Astrocyte (in vitro differentiated cells and primary cell): ENCODE data around the gene MASP1. TPM values are rescaled to one million over a fixed set of nuclear protein-coding genes. Genes with fewer than 3 reads are reported as not detected.

ENCODE experiments used
- DNase-seq: peaks from one replicate; pipeline ENCODE4 v3.0.0-alpha.2; 2010; ENCODE audit warnings: low read depth
- FAIRE-seq: peaks from 2 replicates; lab custom pipeline; 2011; peaks lifted over from hg19 to GRCh38; lab: Jason Lieb, UNC
- H2AFZ ChIP-seq: 2 replicates; pipeline ENCODE4 v1.6.0; 2012; ENCODE audit warnings: low read depth, low read length, inconsistent platforms
- H3K27ac ChIP-seq: 2 replicates; pipeline ENCODE4 v1.5.1; 2011; ENCODE audit warnings: low read depth, low read length, inconsistent platforms
- H3K27me3 ChIP-seq: 2 replicates; pipeline ENCODE4 v1.6.0; 2011; ENCODE audit warnings: low read length, inconsistent platforms; ENCODE audit not compliant: insufficient read depth
- H3K36me3 ChIP-seq: 2 replicates; pipeline ENCODE4 v1.5.1; 2011; ENCODE audit warnings: low read length, inconsistent platforms; ENCODE audit not compliant: insufficient read depth
- H3K4me1 ChIP-seq: 2 replicates; pipeline ENCODE4 v1.5.1; 2011; ENCODE audit warnings: low read length, inconsistent platforms; ENCODE audit not compliant: insufficient read depth
- H3K4me2 ChIP-seq: 2 replicates; pipeline ENCODE4 v1.6.0; 2012; ENCODE audit warnings: low read length, inconsistent platforms
- H3K4me3 ChIP-seq: 2 replicates; pipeline ENCODE4 v1.5.1; 2011; ENCODE audit warnings: low read depth, mild to moderate bottlenecking, low read length, inconsistent platforms; ENCODE audit not compliant: insufficient read depth
- H3K79me2 ChIP-seq: 2 replicates; pipeline ENCODE4 v1.6.0; 2012; ENCODE audit warnings: mild to moderate bottlenecking, low read length, inconsistent platforms; ENCODE audit not compliant: insufficient read depth
- H3K9ac ChIP-seq: 2 replicates; pipeline ENCODE4 v1.6.0; 2012; ENCODE audit warnings: mild to moderate bottlenecking, low read length, inconsistent platforms
- H3K9me3 ChIP-seq: 2 replicates; pipeline ENCODE4 v1.5.1; 2012; ENCODE audit warnings: low read depth, mild to moderate bottlenecking, low read length, inconsistent platforms; ENCODE audit not compliant: insufficient read depth
- H4K20me1 ChIP-seq: 2 replicates; pipeline ENCODE4 v1.6.0; 2012; ENCODE audit warnings: low read length, inconsistent platforms; ENCODE audit not compliant: insufficient read depth
- H3K27ac Mint-ChIP-seq: one replicate; pipeline ENCODE4 v1.8.0; 2021; ENCODE audit warnings: mild to moderate bottlenecking, mixed read lengths; ENCODE audit not compliant: unreplicated experiment
- H3K27me3 Mint-ChIP-seq: one replicate; pipeline ENCODE4 v1.8.0; 2021; ENCODE audit warnings: low read depth, mixed read lengths; ENCODE audit not compliant: unreplicated experiment
- H3K36me3 Mint-ChIP-seq: one replicate; pipeline ENCODE4 v1.8.0; 2021; ENCODE audit warnings: low read depth, mixed read lengths; ENCODE audit not compliant: unreplicated experiment
- H3K4me1 Mint-ChIP-seq: one replicate; pipeline ENCODE4 v1.8.0; 2021; ENCODE audit warnings: low read depth, mixed read lengths; ENCODE audit not compliant: unreplicated experiment
- H3K4me3 Mint-ChIP-seq: one replicate; pipeline ENCODE4 v1.8.0; 2021; ENCODE audit warnings: mild to moderate bottlenecking, moderate library complexity, mixed read lengths; ENCODE audit not compliant: unreplicated experiment
- H3K9me3 Mint-ChIP-seq: one replicate; pipeline ENCODE4 v1.8.0; 2021; ENCODE audit warnings: mild to moderate bottlenecking, mixed read lengths; ENCODE audit not compliant: unreplicated experiment
- CTCF ChIP-seq: IDR thresholded peaks from 2 replicates; pipeline ENCODE4 v1.5.1; 2011; ENCODE audit warnings: low read depth, mild to moderate bottlenecking, inconsistent platforms, low read length, moderate library complexity; ENCODE audit not compliant: insufficient read depth
- EZH2 ChIP-seq: IDR thresholded peaks from 2 replicates; pipeline ENCODE4 v1.6.1; 2012; ENCODE audit warnings: mild to moderate bottlenecking, low read length, inconsistent platforms; ENCODE audit not compliant: insufficient read depth
- total RNA-seq: library from RNA; stranded (reverse); gene quantifications from 2 replicates; pipeline ENCODE4 v1.2.1, GENCODE V29; 2021

MASP1 gene
- total RNA-seq, 1 donor from 2014 or later, result 0.79 TPM

- Mint-ChIP-seq H3K4me1 (peaks cover 9% of the 10 kb centered on the region), H3K27me3 (peaks cover 15% of the 10 kb centered on the region), H3K27ac (no peak overlapping the region), H3K4me3 (no peak overlapping the region), H3K36me3 (no peaks in the 10 kb centered on the region), H3K9me3 (no peaks in the 10 kb centered on the region)
- H3K9me3 ChIP-seq, result no peaks in the 10 kb centered on the region
- TF ChIP-seq CTCF, result no peak
- H3K27me3 ChIP-seq, result no peaks in the 10 kb centered on the region
- H3K4me3 ChIP-seq, result no peak overlapping the region
- H4K20me1 ChIP-seq, result no peaks in the 10 kb centered on the region
- no peaks in the 10 kb centered on the region for H3K79me2 ChIP-seq
- H3K4me1 ChIP-seq, result peaks cover 4% of the 10 kb centered on the region
- H3K4me2 ChIP-seq, result no peak overlapping the region
- no peak for FAIRE-seq
- H3K9ac ChIP-seq, result no peak overlapping the region
- H2AFZ ChIP-seq, result no peak overlapping the region
- no peak overlapping the region for H3K27ac ChIP-seq
- DNase-seq, result peak; percentile 24
- H3K36me3 ChIP-seq, result no peaks in the 10 kb centered on the region
Measured at GRCh38 chr3:187223799-187224198, 67.7 kb downstream of the MASP1 start.

- Histone ChIP-seq H3K9me3 (no peaks in the 10 kb centered on the region), H3K27ac (no peak overlapping the region), H4K20me1 (no peaks in the 10 kb centered on the region), H2AFZ (no peak overlapping the region), H3K4me3 (no peak overlapping the region), H3K27me3 (peaks cover 4% of the 10 kb centered on the region), H3K4me1 (peaks cover 4% of the 10 kb centered on the region), H3K9ac (no peak overlapping the region), H3K4me2 (no peak overlapping the region), H3K79me2 (no peaks in the 10 kb centered on the region), H3K36me3 (no peaks in the 10 kb centered on the region)
- TF ChIP-seq CTCF, result no peak
- peaks cover 17% of the 10 kb centered on the region for H3K27me3 Mint-ChIP-seq
- H3K4me1 Mint-ChIP-seq, result peaks cover 7% of the 10 kb centered on the region
- DNase-seq (no peak), FAIRE-seq (no peak)
- no peak overlapping the region for H3K27ac Mint-ChIP-seq
- no peaks in the 10 kb centered on the region for H3K36me3 Mint-ChIP-seq
- no peak overlapping the region for H3K4me3 Mint-ChIP-seq
- H3K9me3 Mint-ChIP-seq, result no peaks in the 10 kb centered on the region
Measured at GRCh38 chr3:187222801-187223200, 68.7 kb downstream of the MASP1 start.

GRCh38 chr3:187215460-187215859 is 76.1 kb downstream of the MASP1 start:
- Histone ChIP-seq H3K4me2 (no peak overlapping the region), H3K9ac (no peak overlapping the region), H3K27ac (no peak overlapping the region), H3K27me3 (peaks cover 11% of the 10 kb centered on the region), H4K20me1 (no peaks in the 10 kb centered on the region), H3K4me3 (no peak overlapping the region), H3K4me1 (peaks cover 14% of the 10 kb centered on the region), H3K79me2 (no peaks in the 10 kb centered on the region), H3K36me3 (no peaks in the 10 kb centered on the region), H3K9me3 (no peaks in the 10 kb centered on the region), H2AFZ (no peak overlapping the region)
- FAIRE-seq (no peak), DNase-seq (no peak)
- TF ChIP-seq EZH2 (no peak), CTCF (no peak)
- Mint-ChIP-seq H3K9me3 (peaks cover 5% of the 10 kb centered on the region), H3K36me3 (no peaks in the 10 kb centered on the region), H3K4me3 (no peak overlapping the region), H3K27me3 (peaks cover 14% of the 10 kb centered on the region), H3K4me1 (peaks cover 6% of the 10 kb centered on the region), H3K27ac (no peak overlapping the region)
